PFSK-1 (cell line): ENCODE results near the gene KLRF1.

Source experiments
- POLR2AphosphoS5 ChIP-seq: IDR thresholded peaks from 2 replicates; pipeline ENCODE4 v1.6.1; 2012; ENCODE audit warnings: low read depth, mild to moderate bottlenecking, control low read depth, low read length, moderate library complexity
- REST ChIP-seq, 2 experiments: IDR thresholded peaks; 2 replicates each; pipeline versions ENCODE4 v1.6.1 to v1.8.0; 2011 to 2012; ENCODE audit warnings: low read depth in 2 of 2, low read length in 2 of 2, control low read depth in 1 of 2, inconsistent platforms in 1 of 2, mild to moderate bottlenecking in 1 of 2, moderate library complexity in 1 of 2; ENCODE audit not compliant: insufficient read depth in 1 of 2

- TF ChIP-seq POLR2AphosphoS5, result no peak
- no peak for TF ChIP-seq REST (IDR thresholded peaks at IDR 0.05; ENCODE audit: insufficient read depth in 1 of 2, low read depth in 2 of 2, low read length in 2 of 2)
Observed at GRCh38 chr12:9784816-9785215, 42.5 kb upstream of the KLRF1 start.
